C4-2B (cell line): ENCODE data around the gene SUN5.

Source experiments
- ZFX ChIP-seq: fragments of 450-650 bp; IDR thresholded peaks from 2 replicates; pipeline ENCODE4 v1.6.1; 2017
- TF ChIP-seq, protein P1 (sequence below): fragments of 450-650 bp; conservative IDR thresholded peaks from 2 replicates; pipeline ENCODE4 v1.5.1; 2017; ENCODE audit warnings: mild to moderate bottlenecking

DNA sequence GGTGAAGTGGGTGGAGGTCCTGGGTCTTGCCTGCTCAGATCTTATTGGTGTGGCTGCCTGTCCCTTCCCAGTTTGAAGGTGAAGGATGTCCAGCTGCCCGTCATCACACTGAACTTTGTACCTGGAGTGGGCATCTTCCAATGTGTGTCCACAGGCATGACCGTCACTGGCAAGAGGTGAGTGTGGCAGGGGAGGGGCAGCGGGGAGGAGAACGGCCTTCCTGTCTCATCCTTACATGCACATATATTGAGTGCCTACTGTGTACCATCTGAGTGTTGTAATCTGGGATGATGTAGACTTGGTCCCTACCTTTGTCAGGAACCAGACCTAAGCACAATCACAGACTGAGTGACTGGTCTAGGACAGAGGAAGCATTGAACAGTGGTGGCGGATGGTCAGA, 29.9 kb upstream of the SUN5 start:
- TF ChIP-seq, protein P1, sequence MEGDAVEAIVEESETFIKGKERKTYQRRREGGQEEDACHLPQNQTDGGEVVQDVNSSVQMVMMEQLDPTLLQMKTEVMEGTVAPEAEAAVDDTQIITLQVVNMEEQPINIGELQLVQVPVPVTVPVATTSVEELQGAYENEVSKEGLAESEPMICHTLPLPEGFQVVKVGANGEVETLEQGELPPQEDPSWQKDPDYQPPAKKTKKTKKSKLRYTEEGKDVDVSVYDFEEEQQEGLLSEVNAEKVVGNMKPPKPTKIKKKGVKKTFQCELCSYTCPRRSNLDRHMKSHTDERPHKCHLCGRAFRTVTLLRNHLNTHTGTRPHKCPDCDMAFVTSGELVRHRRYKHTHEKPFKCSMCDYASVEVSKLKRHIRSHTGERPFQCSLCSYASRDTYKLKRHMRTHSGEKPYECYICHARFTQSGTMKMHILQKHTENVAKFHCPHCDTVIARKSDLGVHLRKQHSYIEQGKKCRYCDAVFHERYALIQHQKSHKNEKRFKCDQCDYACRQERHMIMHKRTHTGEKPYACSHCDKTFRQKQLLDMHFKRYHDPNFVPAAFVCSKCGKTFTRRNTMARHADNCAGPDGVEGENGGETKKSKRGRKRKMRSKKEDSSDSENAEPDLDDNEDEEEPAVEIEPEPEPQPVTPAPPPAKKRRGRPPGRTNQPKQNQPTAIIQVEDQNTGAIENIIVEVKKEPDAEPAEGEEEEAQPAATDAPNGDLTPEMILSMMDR, result no peak
- TF ChIP-seq ZFX, result no peak
